ENCODE measurements around the gene ACP7.

ACP7 gene

GRCh38 chr19:39127812-39128515, 43.8 kb downstream of the ACP7 start:
- H3K4me3 ChIP-seq (ENCODE audit: low read depth, low read length) = no peak overlapping the region

GRCh38 chr19:39128516-39129079, 44.4 kb downstream of the ACP7 start:
- H3K4me3 ChIP-seq (ENCODE audit: low read depth, low read length) = no peak overlapping the region

More at GRCh38 chr19:39127812-39128515, 43.8 kb downstream of the ACP7 start:
- TF ChIP-seq CTCF (IDR thresholded peaks at IDR 0.05; ENCODE audit: low read depth, low read length) = no peak

GRCh38 chr19:39129116-39129515, 44.9 kb downstream of the ACP7 start:
- TF ChIP-seq CTCF (IDR thresholded peaks at IDR 0.05; ENCODE audit: low read depth, low read length) = no peak
- no peak overlapping the region for H3K4me3 ChIP-seq (ENCODE audit: low read depth, low read length)

More at GRCh38 chr19:39128516-39129079, 44.4 kb downstream of the ACP7 start:
- TF ChIP-seq CTCF (IDR thresholded peaks at IDR 0.05; ENCODE audit: low read depth, low read length) = no peak

GRCh38 chr19:39130337-39131254, 46.4 kb downstream of the ACP7 start:
- no peak overlapping the region for H3K4me3 ChIP-seq (ENCODE audit: low read depth, low read length)
- no peak for TF ChIP-seq CTCF (IDR thresholded peaks at IDR 0.05; ENCODE audit: low read depth, low read length)

GRCh38 chr19:39131255-39131755, 47.1 kb downstream of the ACP7 start:
- no peak for TF ChIP-seq CTCF (IDR thresholded peaks at IDR 0.05; ENCODE audit: low read depth, low read length)
- H3K4me3 ChIP-seq (ENCODE audit: low read depth, low read length) = no peak overlapping the region

GRCh38 chr19:39132344-39132969, 48.3 kb downstream of the ACP7 start:
- no peak for TF ChIP-seq CTCF (IDR thresholded peaks at IDR 0.05; ENCODE audit: low read depth, low read length)
- no peak overlapping the region for H3K4me3 ChIP-seq (ENCODE audit: low read depth, low read length)

All from WI38 (cell line).